ENCODE data around the gene CNOT6L.
A peak's percentile ranks its signal among the peaks of the same experiment; 100 is the strongest.
"Not testable (repeated sequence)": the region's sequence is repeated elsewhere in the genome, so short reads cannot be mapped to it uniquely, and the experiment has no call there.

Gene CNOT6L

DNA sequence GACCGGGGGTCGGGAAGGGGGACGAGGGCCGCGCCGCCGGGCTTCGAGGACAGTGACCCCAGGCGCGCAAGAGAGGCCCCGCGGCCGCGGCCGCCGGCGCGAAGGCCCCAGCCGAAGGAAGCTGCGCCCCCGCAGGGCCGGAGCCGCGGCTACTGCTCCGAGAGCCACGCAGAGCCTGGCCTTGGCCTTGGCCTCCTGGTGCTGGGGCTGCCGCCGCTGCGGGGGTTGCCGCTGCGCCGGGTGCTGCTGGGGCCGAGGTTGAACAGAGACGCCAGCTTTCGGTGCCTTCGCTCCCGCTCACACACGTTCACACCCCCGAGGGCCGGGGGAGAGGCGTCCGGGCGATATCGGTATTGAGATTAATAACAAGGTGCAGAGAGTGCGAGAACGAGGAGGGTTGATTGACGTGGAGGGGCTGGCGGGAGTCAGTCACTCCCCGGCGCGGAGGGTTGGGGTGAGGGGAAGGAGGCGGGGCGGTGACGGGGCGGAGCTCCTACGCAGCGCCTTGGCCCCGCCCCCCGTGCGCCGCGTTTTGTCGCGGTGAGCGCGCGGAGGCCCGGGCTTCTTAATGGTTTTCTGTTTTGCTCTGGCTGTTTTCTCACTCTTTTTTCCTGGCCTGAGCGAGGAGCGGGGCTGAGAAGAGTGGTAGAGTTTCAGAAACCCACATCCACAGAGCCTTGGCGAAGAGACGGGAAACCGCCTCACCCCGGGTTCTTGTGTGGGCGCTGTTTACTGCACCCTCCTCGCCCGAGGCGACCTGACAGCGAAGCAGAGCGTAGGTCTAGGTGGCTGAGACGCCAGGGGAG is 878 bp upstream of the CNOT6L start:
- peak; percentile 57 for DNase-seq

DNA sequence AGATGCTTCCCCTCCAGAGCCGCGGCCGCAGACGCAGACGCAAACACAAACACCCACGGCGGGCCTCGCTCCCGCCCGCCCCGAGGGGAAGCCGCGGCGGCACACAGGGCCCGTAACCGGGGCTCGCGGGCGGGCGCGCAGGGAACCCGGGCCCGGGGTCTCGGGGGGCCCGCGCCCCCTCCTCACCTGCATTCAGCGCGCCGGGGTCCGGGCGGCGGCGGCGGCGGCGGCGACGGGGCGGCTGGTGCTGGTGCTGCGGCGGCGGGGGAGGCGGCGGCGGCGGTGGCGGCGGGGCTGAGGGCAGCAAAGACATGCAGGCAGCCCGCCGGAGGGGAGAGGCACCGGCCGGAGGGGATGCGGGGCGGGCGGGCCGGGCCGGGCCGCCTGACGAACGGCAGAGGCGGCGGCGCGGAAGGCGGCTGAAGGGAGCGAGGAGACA is 255 bp upstream of the CNOT6L start:
- no peak for DNase-seq

DNA sequence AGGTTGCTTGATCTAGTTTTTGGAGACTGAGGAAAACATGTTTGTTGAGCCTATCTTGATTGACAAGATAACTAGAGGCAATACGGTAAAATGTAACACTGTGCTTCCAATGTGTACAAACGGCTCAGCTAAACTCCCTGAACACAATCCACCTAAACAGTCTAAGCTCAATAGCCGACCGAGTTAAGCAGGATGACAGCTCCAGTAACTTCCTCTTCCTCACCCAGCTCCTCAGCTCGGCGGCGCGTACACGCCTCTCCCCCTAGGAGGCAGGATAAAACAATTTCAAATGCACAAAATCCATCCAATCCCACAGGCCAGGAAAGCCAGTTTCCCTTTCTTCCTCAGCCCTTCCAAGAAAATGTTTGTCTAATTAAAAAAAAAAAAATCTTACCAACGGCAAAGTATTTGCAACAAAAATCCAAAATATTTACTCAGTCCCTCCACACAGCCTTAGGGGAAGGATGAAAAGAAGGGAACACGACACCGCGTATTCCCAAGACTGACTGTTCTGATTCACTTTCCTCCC is 1.0 kb downstream of the CNOT6L start:
- DNase-seq = peak; percentile 25

DNA sequence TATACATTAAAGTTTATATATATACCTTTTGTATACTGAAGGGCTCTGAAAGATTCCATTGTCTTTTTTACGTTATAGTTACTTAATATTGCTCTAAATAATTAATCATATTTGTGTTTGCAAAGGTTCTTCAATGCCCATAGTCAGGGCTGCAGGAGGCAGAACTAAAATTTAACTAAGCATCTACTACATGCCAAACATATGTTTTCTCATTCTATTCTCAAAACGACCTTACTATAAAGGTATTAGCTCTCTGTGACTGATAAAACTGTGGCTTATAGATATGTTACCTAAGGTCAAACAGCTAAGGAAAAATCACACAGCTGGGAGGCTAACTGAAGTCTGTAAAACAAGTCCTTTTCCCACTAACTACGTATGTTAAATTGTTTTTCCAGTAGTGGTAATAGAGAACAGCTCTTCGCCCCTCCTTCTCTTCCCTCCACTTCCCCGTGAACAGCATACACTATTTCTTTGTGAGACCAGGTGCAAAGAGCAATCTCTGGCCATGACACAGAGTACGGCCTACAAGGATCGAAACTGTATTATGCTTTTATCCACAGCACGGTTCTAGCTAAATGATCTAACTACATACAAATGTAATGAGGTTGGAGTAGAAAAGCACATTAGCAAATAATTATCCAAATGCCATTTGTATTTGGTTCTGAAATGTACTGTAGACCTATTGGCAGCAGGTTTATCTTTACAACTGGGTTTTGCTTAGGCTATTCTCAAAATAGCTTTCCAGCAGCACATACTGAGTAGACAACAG is 1.7 kb downstream of the CNOT6L start:
- no peak for DNase-seq

DNA sequence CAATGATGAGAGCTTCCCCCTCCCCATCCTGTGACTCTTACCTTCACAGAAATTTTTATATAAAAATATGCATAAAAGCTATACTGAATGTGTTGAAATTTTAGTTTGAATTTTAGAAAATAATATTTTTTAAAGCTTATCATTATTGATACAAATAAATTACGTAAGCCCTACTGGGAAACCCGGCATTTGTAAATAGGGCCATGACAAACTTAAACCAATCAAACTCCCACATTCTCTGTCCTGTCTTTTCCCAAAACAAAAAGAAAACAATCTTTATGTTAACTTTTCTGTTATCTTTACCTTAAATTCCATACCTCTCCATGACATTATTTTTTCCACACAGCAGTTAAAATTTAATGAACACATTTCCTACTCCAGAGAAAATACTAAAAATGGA is 2.6 kb downstream of the CNOT6L start:
- no peak for DNase-seq

DNA sequence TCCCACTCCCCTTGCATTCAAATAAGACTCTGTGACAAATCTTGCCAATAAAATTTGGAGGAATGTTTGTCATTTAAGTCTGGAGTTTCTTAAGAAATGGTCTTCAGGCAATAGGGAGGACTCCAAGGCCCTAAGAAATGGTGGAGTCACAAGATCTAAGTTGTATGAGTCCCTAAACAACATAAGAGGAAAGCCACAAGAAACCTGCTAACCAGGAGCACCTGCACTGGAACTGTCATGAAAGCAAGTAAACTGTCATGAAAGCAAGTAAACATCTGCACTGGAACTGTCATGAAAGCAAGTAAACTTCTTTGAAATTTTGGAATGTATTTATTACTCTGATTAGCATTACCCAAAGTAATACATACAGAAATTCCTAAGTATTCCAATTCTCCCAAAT is 3.5 kb downstream of the CNOT6L start:
- DNase-seq = no peak

DNA sequence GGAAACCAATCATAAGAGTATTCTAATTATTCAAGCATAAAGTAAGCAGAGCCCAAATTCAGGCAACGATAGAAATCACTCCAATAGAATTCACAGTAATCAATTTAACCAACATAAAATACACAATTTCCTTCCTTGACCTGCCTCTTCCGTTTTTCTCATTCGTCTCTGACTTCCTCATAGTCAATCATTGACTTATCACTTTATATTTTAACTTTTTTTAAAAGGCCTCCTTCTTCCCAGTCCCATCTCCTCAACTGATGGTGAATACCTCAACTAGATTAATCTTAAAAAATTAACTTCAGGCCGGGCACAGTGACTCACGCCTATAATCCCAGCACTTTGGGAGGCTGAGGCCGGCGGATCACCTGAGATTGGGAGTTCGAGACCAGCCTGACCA is 13.3 kb downstream of the CNOT6L start:
- DNase-seq = no peak

DNA sequence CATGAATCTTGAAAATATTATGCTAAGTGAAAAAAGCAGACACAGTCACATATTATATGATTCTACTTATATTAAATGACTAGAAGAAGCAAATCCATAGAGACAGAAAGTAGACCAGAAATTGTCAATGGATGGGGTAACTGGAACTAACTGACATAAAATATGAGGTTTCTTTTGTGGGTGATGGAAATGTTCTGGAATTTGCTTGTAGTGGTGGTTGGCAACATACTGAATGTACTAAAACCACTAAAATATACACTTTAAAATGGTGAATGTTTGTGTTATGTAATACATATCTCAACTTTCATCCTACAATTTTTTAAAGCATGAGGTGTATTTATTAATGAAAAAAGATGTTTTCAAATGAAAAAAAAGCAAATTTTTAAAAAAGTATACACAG is 14.7 kb downstream of the CNOT6L start:
- DNase-seq = no peak

DNA sequence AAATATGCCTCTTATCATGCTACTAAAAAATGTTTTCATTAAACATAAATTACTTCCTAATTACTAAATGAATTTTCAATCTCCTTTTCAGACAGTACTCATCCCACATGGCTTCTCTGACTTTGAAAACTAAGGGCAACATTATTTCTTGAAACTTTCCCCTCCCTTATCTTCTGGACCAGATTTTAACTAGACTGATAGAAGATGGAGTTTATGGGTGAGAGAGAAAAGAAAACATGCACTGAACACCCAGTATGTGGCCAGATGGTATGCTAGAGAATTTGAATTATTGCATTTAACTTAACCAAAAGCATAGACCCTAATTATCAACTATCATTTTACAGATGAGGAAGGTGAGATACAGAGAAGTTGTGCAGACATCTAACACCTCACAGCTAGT is 16.8 kb downstream of the CNOT6L start:
- no peak for DNase-seq

DNA sequence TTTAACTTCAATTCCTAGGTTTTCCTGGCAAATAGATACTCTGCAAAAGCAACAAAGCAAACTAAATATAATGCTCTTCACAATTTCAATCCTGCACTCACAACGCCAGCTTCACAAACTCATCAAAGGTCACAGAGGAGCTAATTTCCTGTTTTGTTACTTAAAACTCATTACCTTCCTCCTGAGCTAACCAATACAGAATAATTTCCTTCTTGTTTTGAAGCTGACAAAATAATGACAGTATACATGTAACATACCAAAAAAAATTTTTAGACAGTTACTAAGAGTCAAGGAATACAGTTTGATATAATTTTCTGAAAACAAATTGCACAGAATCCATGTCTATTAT is 17.9 kb downstream of the CNOT6L start:
- DNase-seq = no peak

DNA sequence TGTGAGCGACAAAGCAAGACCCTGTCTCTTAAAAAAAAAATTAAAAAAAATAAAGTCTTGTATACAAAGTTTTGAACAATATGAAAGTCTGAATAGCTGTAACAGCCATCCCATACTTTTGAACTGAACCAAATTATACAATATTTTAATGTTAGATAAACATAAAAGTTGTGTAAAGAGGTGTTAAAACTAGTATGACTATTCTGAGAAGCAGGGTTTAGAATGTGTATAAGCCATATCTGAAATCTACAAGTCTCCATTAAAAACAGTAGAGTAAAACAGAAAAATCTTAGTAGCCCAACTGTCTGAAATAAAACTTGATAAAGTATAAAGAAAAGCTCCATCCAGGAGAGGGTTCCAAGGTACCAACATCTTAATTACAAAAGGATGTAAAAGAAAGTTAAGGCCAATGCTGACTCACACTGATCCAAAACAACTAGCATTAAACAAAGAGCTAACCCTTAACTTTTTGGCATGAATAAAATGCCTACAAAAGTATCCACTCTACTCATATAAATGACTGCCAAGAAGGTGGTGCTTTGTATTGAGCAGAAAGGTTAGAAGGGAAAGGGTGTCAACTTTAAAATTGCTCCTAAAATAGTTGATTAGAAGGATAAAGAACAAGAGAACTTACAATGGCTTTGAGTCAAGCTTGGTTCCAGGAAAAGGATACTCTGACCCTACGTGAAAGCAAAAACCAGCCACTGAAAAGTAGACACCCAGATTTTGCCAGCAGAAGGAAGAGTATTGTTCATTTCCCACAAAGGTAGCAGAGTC is 18.5 kb downstream of the CNOT6L start:
- DNase-seq = no peak

DNA sequence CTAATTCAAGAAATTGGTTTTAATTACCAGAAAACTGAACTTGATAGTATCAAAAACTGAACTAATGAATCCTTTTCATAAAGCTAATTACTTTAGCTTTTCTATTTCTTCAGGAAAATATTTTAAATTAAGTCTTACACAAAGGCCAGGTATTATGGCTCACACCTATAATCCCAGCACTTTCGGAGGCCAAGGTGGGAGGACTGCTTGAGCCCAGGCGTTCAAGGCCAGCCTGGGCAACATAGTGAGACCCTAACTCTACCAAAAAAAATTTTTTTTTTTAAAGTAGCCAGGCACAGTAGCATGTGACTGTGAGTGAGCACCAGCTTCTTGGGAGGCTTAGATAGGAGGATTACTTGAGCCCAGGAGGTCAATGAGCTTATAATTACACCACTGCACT is 19.1 kb downstream of the CNOT6L start:
- no peak for DNase-seq

DNA sequence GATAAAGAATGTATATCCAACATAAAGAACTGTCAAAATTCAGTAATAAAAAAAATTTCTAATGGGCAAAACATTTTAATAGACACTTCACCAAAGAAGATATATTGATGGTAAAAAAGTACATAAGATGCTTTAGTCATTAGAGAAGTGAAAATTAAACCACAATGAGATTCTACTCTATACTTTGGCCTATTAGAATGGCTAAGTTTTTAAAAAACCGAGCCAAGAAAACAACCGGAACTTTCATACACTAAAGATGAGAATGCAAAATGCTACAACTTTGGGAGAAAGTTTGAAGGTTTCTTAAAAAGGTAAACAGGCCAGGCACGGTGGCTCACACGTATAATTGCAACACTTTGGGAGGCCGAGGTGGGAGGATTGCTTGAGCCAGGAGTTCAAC is 20.8 kb downstream of the CNOT6L start:
- no peak for DNase-seq

DNA sequence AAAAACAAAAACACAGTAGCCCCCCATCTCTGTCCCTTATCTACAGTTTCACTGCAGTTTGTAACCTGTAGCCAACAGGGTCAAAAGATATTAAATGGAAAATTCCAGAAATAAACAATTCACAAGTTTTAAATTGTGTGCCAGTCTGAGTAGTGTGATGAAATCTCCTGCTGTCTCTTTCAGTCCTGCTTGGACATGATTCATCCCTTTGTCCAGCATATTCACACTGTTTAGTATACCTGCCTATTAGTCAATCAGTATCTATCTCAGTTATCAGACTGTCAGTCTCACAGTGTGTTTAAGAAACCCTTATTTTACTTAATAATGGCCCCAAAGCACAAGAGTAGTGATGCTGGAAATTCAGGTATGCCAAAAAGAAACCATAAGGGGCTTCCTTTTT is 21.9 kb downstream of the CNOT6L start:
- no peak for DNase-seq

DNA sequence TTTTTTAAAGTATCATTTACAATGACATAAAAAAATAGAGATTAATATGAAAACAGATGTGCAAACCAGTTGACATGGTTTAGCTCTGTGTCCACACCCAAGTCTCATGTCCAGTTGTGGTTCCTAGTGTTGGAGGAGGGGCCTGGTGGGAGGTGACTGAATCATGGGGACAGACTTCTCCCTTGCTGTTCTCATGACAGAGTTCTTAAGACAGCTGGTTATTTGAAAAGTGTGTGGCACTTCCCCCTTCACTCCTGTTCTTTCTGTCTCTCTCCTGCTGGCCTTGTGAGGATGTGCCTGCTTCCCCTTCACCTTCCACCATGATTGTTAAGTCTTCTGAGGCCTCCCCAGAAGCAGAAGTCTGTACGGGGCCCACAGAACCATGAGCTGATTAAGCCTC is 23.8 kb downstream of the CNOT6L start:
- no peak for DNase-seq

DNA sequence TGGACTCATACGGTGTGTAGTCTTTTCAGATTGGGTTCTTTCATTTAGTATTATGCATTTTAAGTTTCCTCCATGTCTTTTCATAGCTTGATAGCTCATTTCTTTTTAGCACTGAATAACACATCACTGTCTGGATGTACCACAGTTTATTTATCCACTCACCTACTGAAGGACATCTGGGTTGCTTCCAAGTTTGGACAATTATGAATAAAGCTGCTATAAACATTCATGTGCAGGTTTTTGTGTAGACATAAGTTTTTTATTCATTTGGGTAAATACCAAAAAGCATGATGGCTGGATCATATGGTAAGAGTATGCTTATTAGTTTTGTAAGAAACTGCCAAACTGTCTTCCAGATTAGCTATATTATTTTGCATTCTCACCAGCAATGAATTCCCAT is 29.0 kb downstream of the CNOT6L start:
- no peak for DNase-seq

DNA sequence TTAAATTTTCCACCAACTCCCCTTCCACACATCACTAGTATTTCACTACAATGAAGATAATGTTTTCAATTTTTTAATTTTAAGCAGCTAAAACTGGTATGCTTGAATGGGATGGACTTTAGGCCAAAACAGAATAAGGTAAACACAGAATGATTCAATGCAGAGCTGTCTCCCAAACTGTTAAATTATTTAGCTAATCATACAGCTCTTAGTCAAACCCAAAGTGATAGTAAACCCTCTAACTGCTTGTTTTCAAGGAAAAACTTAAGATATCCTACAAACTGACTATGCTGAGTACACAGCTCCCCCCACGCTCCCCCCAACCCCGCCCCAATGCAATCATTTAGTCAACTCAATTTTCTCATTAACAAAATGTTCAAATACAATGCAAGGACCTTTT is 30.2 kb downstream of the CNOT6L start:
- DNase-seq = no peak

DNA sequence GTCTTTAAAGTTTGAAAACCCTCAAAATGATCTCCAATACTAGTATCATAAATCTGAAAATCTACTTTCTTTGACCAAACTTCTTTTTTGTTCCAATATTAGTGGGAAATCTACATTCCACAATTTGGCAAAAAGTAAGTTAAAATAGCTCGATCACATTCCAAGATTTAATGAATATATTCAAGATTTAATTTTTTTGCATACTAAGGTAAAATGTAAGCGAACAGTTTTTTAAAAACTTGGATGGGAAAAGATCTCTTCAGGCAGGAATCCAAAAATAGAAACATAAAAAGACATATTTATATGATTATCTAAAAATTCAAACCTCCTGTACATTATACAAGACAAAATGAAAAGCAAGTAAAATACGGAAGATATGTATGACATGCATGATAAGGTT is 31.2 kb downstream of the CNOT6L start:
- no peak for DNase-seq

DNA sequence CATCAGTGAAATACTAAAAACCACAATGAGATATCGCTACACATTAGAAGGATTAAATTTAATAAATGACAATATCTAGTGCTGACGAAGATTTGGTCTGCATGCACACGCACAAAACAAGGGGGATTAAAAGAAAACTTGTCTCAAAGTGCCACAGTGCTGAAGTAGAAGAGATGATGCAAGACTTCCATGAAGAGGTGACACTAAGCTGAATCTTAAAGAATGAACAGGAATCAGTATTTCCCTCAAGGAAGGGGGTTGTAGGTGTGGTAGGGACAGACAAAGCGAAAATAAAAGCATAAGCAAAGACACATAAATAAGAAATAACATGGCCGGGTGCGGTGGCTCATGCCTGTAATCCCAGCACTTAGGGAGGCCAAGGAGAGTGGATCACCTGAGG is 33.5 kb downstream of the CNOT6L start:
- no peak for DNase-seq

DNA sequence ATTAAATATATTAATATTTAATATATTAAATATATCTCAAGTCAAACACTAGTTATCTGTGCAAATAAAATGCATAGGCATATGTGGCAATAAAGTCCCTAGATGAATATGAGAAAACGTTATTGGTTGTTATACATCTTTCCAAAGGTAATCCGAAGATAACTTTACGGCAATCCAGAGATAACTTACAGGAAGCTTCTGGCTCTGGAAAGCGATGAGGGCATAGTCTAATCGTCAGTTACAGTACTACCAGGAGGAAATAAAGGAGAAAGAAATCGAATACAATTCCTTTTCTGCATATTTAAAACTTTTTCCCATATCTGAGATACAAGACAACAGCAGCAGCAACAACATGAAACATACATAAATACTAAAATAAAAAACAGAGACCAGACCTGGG is 35.3 kb downstream of the CNOT6L start:
- DNase-seq = no peak

DNA sequence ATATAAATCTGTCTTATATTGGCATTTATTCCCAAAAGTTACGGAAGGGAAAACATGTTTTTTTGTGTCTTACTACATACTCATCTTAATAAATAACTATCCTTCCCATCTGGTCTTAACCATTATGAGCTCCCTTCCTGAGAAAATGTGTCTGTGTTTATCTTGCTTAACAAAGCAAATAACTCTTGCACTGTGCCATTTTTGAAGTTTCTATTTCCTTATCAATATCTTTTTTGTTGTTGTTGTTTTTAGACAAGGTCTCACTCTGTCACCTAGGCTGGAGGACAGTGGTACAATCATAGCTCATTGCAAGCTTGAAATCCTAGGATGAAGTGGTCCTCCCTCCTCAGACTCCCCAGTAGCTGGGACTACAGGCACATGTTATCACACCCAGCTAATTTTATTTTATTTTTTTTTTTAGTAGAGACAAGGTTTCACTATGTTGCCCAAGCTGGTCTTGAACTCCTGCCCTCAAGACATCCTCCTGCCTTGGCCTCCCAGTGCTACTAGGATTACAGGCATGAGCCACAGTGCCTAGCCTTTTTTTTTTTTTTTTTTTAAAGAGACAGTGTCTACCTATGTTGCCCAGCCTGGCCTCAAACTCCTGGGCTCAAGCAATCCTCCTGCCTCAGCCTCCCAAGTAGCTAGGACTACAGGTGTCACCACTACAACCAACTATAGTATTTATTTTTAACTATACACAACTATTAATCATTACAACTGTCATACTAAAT is 36.9 kb downstream of the CNOT6L start:
- DNase-seq = no peak

DNA sequence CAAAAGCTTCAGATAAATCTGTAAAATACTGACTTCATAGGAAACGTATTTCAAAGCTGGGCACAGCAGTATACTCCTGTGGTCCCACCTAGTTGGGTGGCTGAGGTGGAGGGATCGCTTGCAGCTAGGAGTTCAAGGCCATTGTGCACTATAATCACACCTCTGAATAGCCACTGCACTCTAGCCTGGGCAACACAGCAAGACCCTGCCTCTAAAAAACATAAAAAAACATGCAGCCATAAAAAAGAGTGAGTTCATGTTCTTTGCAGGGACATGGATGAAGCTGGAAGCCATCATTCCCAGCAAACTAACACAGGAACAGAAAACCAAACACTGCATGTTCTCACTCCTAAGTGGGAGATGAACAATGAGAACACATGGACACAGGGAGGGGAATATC is 38.4 kb downstream of the CNOT6L start:
- not testable (repeated sequence) for DNase-seq
